Adipose tissue (tissue), 3 donors: ENCODE data around the gene RNF20. TPM values are rescaled to one million over a fixed set of nuclear protein-coding genes. Genes with fewer than 3 reads are reported as not detected.
"Not testable (repeated sequence)": the region's sequence is repeated elsewhere in the genome, so short reads cannot be mapped to it uniquely, and the experiment has no call there.

Source experiments
- H3K27ac ChIP-seq: one replicate; pipeline ENCODE4 v1.5.1; 2013; ENCODE audit warnings: low read depth, low read length
- WGBS, 3 donors: extraction: QIAGEN DNeasy Blood & Tissue Kit; methylation state at CpG; one replicate each; pipeline ENCODE4 v1.1.7; 2013; 5-methylcytosine and 5-hydroxymethylcytosine counted together
- polyA plus RNA-seq, 3 donors: library from polyadenylated mRNA; stranded (reverse); fragments of 200-250 nt; gene quantifications; one replicate each; pipeline ENCODE4 v1.2.3, GENCODE V29; 2013
- donor health status: healthy with polysubstance abuse.
- donor health status: Bipolar disorder and iron deficiency.
- donor health status: healthy.

Gene RNF20
- polyA plus RNA-seq, 3 donors = 10.9 to 22.2 (median 13.2) TPM

DNA sequence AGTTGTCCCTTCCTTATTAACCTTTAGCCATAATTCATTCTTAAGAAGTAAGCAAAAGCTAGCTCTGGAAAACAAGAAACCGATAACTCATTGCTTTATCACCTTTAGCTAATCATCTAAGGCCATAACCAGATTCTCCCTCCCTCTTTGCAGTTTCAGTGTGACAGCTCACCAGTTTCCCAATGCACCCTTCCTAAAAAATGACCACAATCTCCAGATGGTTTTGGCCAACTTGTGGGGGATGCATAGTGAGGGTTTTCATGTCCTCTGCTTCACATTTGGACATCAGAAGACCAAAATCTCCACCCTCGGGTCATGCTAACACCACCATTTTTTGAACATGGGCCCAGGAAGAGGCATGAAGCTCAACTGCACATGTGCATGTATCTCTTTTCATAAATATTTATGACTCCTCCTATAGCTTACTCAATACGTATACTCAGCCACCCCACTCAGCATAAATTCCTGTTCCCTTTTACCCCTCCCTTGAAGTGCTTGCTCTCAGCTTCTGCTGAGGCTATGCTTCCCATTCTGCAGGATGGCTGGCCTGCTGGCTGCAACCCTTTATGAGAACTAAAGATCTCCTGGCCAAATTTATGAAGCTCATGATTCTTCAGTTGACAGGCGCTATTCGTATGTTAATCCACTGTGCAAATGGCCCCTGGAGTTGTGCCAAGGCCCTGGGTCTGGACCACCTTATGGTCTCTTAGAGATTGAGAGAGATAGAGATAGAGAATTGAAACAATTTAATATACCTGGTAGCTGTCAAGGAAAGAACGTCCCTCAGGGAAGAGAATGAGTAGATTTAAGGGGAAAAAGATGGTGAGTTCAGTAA, 46.3 kb downstream of the RNF20 start:
- WGBS, 3 donors = 72 to 82% (median 74%) methylated on average over 6 of the region's 6 CpGs
- no peak overlapping the region for H3K27ac ChIP-seq

DNA sequence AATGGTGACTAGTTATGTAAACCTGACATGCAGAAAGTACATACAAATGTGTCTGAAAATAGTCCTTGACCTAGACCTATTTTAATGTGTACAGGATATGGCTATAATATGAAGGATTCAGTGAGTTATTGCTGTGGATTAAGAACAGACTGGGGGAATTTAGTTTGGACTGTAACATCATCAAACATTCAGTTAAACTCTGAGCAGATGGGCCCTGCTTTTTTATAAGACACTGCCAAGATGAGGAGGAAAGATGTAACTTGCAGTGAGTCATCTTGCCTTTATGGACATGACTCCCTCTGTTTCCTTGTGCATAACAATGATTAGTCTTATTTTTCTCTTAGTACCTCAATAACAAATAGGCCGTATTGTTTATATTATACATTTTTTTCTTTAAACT, 48.9 kb downstream of the RNF20 start:
- H3K27ac ChIP-seq = no peak overlapping the region
- 68 to 77% (median 74%) methylated on average over 1 of the region's 1 CpG for WGBS, 3 donors

DNA sequence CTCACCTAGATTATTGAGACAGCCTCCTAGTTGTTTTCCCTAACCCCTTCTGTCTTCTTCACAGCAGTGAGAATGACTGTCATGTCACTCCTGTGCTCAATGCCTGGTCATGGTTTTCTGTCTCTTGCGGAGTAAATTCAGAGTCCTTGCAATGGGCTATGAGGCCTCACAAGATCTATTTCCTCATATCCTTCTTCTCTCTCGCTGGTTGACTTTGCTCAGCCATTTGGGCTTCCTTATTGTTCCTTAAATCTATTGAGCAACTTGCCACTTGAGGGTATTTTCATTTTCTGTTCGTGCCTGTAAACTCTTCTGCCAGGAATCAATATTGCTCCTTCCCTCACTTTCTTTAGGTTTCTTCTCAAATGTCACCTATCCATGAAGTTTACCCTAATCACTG, 52.1 kb downstream of the RNF20 start:
- no peak overlapping the region for H3K27ac ChIP-seq
- WGBS, 3 donors = 33 to 62% (median 51%) methylated on average over 3 of the region's 3 CpGs

DNA sequence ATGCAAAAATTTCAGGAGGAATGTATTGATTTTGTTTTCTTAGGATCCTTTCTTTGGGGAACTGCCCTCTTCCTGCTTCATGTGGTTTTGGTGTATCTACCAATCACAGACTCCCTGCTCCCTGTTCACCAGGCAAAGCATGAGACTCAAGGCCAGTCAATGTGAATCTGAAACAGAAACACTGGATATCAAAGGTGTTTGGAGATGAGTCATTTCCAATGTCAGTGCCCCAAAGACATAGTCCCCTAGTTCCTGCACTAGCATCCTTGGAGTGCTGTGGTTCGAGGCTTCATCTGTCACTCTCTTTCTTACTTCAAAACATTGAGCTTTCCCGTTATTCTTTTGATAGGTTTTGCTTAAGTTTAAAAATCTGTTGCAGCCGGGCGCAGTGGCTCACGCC, 53.0 kb downstream of the RNF20 start:
- WGBS, 3 donors = 70 to 94% (median 90%) methylated on average over 5 of the region's 5 CpGs

DNA sequence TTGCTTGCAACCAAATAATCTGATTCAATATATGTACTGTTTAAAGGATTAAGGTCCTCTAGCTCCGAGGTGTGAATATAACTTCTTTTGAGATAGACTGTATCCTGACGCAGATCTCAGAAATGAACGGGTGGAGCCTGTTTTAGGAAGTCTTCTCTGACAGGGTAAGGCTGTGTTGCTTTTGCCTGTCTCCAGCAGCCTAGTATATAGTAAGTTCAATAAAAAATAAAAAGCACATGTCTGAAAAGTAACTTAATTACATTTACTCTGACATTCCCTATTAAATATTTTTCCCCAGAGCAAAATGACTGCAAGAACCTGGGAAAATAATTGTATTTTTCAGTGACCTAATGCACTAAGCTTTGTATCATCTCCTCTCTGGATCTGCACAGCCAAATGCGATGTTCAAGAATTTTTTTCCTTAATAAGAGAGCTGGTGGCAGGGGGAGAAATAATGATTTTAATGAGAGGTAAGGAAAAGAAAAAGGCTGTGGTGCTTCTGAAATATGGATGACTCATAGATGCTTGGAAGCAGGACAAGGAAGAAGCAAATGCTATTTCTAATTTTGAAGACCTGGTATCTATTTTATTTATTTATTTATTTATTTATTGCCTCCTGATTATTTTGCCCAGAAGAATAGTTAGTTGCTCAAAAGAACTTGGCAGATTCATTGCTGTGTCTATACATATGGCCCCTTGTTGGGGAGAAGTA, 53.8 kb downstream of the RNF20 start:
- WGBS, 3 donors = 59 to 84% (median 77%) methylated on average over 4 of the region's 4 CpGs
- H3K27ac ChIP-seq = no peak overlapping the region

More for the DNA sequence above, 53.0 kb downstream of the RNF20 start:
- no peak overlapping the region for H3K27ac ChIP-seq

DNA sequence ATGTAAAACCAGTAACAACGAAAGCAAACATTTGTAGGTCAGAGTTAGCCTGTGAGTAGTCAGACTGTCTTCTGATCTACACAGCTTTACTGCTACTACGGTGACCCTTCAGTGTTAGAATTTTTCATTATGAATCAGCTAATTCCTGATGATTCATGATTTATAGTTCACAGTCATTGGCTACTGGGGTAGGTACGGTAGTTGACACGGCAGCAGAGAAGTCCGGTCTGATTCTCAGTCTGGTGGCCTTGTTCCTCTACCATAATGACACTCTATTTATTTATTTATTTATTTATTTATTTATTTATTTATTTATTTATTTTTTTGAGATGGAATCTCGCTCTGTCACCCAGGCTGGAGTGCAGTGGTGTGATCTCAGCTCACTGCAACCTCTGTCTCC, 56.4 kb downstream of the RNF20 start:
- WGBS, 3 donors = 91 to 93% (median 93%) methylated on average over 6 of the region's 6 CpGs
- H3K27ac ChIP-seq = not testable (repeated sequence)

DNA sequence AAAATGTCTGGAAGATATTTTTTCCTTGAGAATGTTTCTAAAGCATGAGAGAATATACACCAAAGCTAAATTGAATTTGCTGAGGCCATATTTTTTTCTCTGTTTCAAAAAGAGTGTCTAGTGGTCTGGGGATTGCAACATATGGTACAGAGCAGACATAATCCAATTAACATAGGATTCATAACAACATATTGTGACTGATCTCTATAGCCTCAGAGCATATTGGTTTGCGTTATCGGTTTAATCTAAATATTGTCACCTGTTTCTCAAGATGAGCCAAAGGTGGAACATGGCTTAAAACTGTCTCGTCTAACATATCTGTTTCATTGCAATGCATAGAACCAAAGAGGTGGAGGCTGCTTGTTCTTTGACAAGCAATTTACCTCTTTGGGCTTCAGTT, 57.2 kb downstream of the RNF20 start:
- H3K27ac ChIP-seq = no peak overlapping the region
- 84 to 98% (median 94%) methylated on average over 3 of the region's 3 CpGs for WGBS, 3 donors

DNA sequence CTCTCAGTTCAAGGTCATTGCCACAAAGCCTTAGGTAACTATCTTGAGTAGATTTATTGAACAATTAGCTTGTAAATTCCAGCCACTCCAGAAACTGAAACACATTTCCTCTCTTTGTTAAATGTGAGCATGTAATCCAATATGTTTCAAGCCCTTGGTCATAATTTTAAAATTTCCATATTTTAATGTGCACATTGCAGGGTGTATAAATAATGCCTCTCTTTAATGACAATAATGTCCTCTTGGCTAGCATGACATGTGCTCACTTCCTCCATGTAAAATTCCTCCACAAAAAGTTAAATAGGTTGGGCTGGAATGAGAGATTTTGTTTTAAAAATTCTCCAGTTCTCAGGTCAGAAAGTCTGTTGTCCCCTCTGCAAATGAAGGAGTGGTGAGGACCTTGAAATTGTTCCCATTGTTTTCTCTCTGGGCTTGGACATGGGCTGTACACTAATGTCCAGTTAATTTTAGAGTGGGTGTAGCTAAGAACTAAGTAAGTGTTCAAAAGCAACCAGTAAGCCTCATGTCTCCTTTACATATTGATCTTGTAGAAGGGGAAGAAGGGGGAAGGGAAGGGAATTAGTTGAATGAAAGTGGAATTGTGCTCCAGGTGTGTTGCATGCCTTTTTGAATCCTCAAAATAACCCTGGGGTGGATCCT, 58.3 kb downstream of the RNF20 start:
- H3K27ac ChIP-seq = no peak overlapping the region

DNA sequence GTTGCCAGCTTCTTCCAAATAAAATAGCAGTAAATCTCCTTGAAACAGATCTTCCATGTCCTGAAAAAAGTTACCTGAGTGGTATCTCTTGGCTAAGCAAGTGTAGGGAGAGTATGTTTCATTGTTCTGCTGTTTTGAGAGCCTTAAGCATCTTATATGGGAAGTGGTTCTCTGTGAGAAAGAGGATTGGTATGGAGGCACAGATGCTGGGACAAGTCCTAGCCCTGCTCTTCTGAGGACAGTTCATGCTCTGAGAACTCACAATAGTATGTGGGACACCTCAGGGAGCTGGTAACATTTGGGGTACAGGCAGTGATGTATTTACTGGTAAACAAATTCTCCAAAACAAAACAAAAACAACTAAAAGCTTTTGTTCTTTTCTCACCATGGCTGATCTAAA, 59.1 kb downstream of the RNF20 start:
- no peak overlapping the region for H3K27ac ChIP-seq

DNA sequence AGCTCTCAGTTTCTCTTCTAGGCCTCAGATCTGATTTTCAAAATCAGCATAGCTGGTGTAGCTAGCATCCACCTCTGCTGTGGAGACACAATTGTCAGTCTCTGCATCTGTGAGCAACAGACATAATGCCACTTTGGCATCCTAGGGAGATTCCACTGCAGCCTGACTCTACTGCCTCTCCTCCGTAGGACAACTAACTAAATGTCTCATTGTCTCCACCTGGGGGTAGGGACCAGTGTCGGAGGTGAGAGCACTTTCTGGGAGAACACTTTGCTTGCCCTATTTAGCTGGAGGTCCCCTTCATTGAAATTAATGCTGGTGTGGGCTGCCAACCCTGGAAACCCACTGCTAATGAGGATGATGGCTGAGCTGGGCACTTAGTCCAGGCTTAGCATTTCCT, 59.7 kb downstream of the RNF20 start:
- WGBS, 3 donors = 58 to 89% (median 87%) methylated on average over 2 of the region's 2 CpGs
- no peak overlapping the region for H3K27ac ChIP-seq

DNA sequence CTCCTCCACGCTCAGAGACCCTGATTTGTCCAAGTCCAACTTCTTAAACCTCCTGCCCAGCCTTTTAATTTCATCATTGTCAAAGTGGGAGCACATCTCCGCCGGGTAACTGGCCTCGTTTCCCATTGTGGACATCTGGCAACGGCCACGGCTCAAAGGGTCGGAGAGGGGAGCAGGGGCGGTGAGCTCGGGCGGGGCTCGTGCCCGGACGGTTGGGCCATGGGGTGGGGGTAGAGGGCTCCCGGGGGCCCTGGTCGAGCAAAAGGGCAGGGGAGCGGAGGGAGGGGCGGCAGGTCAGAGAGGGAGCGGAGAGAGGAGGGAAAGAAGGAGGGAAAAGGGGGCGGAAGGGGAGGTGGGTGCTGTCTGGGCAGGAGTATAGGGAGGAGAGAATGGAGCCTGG, 61.1 kb downstream of the RNF20 start, which contains the start of gene PPP3R2:
TSS of gene PPP3R2 (minus strand) at position 174 of the 400 bp plus-strand sequence. CDS start at position 126, 48 bp downstream.
- H3K27ac ChIP-seq = no peak within 1 kb of the TSS
- WGBS, 3 donors = 89 to 93% (median 92%) methylated on average over 19 of the region's 19 CpGs

DNA sequence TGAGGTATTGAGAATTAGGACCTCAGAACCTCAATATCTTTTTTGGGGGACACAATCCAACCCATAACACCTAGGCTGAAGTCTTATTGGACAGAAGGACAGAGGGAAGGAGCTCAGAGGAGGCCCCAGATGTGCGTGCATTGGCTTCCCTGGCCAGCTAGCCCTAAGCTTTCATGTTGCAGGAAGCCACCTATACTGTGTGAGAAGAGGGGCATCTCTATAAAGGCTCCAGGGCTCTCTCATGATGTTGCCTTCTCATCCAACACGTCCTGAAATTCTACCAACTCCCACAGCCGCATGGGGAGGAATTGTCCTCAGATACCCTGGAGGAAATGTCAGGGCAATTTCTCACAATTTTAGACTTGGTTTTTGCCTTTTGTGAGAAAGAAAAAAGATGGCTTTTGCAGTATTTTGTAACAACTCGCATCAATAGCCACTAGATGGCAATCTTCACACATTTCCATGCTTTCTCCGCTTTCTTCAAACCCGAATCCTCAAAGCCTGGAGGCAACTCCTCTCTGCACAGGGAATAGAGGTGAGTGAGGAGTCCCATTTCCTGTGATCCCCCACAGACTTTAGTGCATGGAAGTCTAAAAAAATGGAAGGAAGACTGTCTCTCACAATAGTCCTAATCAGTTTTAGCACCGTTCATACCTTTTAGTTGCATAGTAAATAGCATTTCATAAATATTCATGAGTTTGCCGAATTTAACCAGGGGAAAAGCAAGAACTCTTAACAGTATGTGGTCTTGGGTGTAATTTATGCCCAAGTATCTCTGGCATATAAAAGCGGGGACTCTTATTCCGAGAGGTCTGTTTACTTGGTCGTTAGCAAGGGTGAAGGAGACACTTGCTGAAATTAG, 68.5 kb downstream of the RNF20 start:
- WGBS, 3 donors = 18 to 27% (median 23%) methylated on average over 11 of the region's 11 CpGs

DNA sequence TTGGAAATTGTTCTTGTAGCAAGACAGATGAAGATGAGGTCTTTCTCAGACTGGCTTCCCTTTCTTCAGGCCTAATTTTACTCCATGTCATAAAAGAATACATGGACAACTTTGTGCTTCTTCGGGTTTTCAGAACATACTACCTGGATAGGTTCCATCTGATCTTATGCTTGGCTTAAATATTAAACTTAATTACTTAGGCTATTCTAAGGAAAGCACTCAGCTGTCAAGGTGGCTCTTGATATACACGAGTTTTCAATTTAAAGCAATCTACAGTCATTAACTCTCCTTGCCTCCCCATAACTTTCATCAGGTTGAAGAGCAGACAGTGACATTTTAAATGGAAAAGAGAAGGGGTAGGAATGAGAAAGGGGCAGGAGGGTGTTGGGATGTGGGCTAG, 70.6 kb downstream of the RNF20 start:
- 41 to 79% (median 71%) methylated on average over 2 of the region's 2 CpGs for WGBS, 3 donors
- H3K27ac ChIP-seq = no peak overlapping the region

More for the DNA sequence above, 68.5 kb downstream of the RNF20 start:
- H3K27ac ChIP-seq = no peak overlapping the region

DNA sequence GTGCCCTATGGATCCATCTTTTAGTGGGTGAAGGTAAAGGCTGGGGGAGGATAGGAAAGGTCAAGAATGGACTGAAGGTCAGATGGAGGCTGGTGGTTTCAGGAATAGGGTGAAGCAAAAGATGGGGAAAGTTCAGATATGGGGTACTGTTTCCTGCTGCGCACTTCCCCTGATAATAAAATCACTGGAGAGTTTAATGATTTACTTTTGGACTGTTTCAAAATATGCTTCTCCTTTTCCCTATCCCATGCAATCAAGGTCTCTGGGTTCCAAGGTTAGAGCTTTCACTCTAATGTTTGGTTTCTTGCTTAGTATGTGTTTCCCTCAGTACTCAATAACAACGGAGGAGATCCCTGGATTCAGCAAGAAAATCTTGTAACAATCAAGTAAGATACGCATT, 71.9 kb downstream of the RNF20 start:
- 48 to 90% (median 89%) methylated on average over 3 of the region's 3 CpGs for WGBS, 3 donors
- H3K27ac ChIP-seq = no peak overlapping the region

Other genes starting within 250 kb of the RNF20 start
- gene BAAT, start 148.8 kb upstream of the RNF20 start, polyA plus RNA-seq = under 1 TPM in 2 of 3 donors, not detected in 1; 0.03 to 0.32 TPM
- gene MRPL50, start 135.2 kb upstream of the RNF20 start, polyA plus RNA-seq = 1 to 10 TPM; 5.7 to 8.7 (median 7.5) TPM
- 10 to 100 TPM in 1 of 3 donors, 1 to 10 TPM in 2; 7.9 to 14.2 (median 8.4) TPM for gene ZNF189, start 135.0 kb upstream of the RNF20 start, polyA plus RNA-seq
- gene ALDOB, start 98.1 kb upstream of the RNF20 start, polyA plus RNA-seq = 100 to 1,000 TPM in 1 of 3 donors, 1 to 10 TPM in 2; 1.6 to 972 (median 2.5) TPM
- not detected for gene PPP3R2, start 61.1 kb downstream of the RNF20 start, polyA plus RNA-seq
- gene GRIN3A, start 204.8 kb downstream of the RNF20 start, polyA plus RNA-seq = under 1 TPM in 2 of 3 donors, not detected in 1; 0.01 to 0.02 TPM